NCI-H69 (cell line): ENCODE measurements around the gene ATP11B.

ENCODE experiments used
- DNase-seq: peaks from one replicate; lab custom pipeline; 2025; lab: John Stamatoyannopoulos, UW

ATP11B gene

DNA sequence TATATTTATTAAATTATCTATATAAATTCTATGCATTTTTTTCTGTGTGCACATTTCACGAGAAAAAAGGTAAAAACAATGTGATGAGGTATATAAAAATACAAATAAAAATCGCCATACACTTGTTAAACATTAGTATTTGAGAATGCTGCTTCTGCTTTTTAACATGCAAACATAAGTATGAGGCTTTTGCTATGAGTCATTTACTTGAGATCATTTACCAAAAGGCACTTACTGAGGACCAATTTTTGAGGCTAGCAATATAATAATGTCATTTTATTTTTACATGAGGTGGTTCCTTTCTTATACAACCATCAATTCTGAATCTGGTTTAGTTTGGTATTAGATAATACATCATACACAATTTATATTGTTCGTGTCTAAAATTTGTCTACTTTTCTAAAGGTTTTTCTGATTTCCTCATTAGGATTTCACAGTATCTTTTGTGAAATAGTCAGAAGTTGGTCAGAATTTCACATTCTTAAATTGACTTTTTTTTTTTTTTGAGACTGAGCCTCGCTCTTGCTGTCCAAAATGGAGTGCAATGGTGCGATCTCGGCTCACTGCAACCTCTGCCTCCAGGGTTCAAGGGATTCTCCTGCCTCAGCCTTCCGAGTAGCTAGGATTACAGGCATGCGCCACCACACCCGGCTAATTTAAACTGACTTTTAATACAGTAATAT, 161.4 kb downstream of the ATP11B start:
- DNase-seq: no peak

DNA sequence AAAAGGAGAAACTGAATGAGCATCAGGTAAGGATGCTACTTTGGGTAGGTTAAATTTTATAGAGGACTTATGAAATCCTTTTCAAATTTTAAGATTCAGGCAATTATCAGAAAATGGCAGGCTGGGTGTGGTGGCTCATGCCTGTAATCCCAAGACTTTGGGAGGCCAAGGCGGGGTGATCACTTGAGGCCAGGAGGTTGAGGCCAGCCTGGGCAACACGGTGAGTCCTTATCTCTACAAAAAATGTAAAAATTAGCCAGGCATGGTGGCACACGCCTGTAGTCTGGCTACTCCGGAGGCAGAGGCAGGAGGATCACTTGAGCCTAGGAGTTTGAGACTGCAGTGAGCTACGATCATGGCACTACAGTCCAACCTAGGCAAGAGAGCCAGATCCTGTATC, 163.9 kb downstream of the ATP11B start:
- DNase-seq: no peak

DNA sequence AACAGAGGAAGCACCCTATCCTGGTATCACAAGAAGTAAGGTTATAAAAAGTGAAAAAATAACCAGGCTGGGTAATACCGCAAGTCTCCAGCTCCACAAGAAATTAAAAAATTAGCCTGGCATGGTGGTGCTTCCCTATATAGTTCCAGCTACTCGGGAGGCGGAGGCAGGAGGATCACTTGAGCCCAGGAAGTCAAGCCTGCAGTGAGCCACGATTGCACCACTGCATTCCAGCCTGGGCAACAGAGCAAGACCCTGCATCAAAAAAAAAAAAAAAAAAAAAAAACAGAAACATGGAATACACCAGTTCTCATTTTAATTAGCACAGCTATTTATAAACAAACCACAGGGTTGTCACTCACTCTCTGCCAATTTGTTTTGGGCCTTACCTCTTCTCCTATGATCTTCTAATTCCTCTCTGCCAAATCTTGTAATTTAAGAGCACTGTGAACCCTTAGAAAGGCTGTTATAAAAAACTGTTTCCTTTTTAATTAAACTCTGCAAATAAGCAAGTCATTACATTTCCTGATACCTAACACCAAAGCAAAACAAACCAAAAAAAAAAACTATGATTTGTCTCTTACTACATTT, 164.5 kb downstream of the ATP11B start:
- peak; percentile 13 for DNase-seq

GRCh38 chr3:182959474-182960350, 166.4 kb downstream of the ATP11B start:
- DNase-seq: peak; percentile 99

DNA sequence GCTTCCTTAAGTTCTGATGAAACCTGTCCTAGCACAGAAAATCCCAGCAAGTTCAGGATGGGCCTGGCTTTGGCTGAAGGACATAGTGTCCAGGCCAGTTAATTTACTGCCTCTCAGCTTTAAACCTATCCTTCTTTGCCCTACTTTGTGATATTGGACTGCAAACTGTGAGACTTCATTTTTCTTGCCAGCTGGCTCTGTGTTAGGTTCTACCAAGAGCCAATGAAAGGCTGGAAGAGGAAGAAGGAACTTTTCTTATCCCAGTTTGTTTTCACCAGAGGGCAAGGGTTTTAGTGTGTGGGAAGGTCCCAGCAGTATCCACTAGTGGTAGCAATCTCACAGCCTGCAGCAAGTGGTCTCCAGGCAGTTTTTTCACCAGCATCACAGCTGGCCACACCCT, 168.9 kb downstream of the ATP11B start:
- DNase-seq: no peak

DNA sequence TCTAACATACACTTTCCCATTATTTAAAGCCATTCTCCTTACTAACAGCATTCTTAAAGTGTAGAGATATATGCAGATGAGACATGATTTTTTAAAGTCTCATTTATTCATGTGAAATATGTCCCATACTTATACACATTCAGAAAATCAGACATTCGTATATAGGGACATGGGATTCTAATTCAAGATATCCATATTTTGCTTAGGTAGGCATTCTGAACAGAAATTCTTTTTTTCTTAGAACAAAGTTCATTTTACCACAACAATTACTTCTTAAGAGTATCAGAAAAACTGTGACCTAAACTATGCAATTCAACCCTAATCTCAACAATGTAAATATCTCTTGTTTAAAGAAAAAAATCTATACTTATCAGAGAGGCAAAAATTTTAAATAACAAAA, 170.9 kb downstream of the ATP11B start:
- DNase-seq: no peak

DNA sequence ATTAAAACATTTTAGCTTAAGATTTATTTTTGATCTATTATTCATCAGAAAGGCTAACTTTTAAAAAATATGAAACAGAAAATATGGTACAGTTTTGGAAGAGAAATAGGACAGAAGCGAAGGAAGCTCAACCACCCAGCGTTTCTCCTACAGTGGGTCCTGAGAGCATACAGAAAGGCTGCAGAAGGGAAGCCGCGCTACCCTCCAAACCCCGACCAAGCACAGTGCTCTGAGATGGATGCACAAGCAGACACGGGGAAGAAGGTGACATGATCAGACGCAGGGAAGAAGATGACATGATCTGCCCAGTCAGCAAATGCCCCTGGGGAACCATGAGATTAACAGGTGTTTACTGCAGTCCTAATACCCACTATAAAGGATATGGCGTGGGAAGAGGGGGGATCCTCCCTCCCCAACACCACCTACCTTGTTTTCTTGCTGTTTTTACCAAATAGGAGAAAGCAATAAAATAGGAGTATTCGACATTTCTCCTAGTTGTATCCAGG, 172.6 kb downstream of the ATP11B start:
- DNase-seq: peak; percentile 15

DNA sequence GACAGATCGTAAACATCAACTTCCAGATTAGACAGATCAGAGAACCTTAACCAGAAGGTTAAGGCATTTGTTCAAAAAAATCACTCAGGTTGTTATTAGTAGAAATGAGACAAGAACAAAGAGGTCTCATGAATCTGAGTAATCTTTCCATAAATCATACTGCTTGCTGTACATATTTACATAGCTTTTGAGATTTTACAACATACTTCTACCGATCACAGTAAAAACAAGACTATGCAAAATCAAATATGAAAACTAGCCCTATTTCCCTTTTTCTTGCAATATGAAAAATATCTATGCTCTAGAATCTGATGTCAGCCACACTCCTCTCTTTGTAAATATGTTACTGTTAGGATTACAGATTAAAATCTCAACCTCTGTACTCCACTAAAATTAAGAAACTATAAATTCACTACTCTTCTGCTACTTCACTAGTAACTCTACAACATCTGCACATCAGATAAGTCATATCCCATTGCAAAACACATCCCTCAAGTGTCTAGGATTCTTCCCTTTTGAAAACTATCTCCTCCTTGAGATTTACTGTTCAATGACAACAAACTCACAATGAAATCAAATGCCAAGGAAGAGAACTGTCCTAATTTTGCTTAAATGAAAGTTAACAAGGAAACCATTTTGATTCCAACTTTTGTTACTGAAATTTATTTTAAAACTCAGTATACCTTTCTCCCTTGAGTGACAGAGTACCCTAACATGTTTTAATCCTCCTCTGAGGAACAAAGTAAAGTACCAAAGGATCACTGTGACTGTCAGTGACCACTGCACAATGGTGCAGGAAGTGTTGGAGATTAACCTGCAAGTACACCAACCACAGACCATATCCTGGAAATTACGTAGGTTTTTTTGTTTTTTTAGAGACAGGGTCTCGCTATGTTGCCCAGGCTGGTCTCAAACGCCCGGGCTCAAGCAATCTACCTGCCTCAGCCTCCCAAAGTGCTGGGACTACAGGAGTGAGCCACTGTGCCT, 174.2 kb downstream of the ATP11B start:
- DNase-seq: peak; percentile 26

GRCh38 chr3:182969277-182969676, 176.0 kb downstream of the ATP11B start:
- peak; percentile 25 for DNase-seq

DNA sequence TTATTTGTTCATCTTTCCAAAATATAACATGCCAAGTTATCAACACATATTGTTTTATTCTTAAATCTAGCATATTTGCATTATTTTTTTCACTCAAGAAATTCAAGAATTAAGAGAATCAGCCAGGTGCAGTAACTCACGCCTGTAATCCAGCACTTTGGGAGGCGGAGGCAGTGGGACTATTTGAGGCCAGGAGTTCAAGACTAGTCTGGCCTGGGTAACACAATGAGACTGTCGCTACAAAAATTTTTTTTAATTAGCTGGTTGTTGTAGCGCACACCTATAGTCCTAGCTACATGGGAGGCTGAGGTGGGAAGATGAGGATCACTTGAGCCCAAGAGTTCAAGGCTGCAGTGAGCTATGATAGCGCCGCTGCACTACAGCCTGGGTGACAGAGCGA, 176.5 kb downstream of the ATP11B start:
- DNase-seq: peak; percentile 24

DNA sequence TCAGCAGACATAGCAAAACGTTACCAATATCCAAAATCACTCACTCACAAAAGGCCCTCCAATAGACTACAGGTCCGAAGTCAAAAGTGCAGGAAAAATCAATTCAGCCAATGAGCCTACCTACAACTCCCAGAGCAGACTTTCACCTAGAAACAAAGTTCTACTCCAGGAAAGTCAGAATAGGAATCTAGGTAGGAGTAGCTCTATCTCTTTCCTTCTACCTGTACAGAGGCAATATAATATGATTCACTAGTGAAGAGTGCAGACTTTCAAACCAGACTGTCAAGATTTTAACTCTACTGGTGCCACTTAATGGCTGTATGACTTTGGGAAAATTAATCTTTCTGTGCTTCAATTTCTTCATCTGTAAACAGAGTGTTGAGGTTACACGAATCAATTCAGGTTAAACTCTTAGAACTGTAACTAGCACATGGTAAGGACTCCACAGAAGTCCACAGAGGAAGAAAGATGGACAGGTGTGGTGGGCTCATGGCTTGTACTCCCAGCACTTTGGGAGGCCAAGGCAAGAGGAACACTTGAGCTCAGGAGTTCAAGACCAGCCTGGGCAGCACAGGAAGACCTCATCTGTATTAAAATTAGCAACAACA, 177.6 kb downstream of the ATP11B start:
- DNase-seq: no peak
